Measurements from ENCODE around the gene ZNF750.

DNA sequence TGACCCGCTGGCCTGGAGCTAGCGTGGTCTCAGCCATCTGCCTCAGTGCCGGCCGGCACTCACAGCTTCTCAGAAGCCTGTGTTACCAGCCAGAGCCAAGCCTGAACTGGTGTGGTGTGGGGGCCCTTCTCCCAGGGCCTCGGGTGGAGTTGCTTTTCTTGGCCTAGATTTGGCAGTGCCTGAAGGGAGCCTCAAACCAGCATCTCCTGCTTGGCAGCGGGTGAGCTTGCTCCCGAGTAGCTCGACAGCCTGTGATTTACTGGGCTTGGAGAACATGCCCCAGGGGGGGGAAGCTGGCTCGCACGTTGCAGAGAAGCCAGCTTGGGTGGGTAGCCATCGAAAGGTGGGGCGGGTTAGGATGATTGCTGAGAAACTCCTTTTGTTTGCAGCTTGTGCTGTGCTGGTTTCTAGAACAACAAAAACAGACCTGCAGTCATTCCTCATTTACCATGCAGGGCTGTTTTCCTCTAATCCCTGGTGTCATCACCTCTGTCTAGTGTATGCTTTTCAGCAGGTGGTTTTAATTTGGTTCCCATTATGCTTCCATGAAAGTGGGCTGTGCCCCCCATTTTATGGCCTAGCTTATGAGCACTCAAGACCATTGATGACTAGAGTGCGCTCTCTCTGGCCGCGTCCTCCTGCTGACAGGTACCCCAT lies 45.7 kb downstream of the ZNF750 start:
- TF ChIP-seq, protein P1, sequence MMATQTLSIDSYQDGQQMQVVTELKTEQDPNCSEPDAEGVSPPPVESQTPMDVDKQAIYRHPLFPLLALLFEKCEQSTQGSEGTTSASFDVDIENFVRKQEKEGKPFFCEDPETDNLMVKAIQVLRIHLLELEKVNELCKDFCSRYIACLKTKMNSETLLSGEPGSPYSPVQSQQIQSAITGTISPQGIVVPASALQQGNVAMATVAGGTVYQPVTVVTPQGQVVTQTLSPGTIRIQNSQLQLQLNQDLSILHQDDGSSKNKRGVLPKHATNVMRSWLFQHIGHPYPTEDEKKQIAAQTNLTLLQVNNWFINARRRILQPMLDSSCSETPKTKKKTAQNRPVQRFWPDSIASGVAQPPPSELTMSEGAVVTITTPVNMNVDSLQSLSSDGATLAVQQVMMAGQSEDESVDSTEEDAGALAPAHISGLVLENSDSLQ (IDR thresholded peaks at IDR 0.05) = no peak
- TF ChIP-seq POLR2AphosphoS5 (IDR thresholded peaks at IDR 0.05; ENCODE audit: low read length) (no peak), CHD1 (IDR thresholded peaks at IDR 0.05; ENCODE audit: low read depth, low read length) (no peak), CREM (IDR thresholded peaks at IDR 0.05; ENCODE audit: low read depth) (no peak), NR2C1 (IDR thresholded peaks at IDR 0.05) (no peak), ZNF274 (IDR thresholded peaks at IDR 0.05; ENCODE audit: insufficient read depth, insufficient read length) (no peak), GABPA (IDR thresholded peaks at IDR 0.05; ENCODE audit: low read depth) (no peak), HDAC6 (IDR thresholded peaks at IDR 0.05; ENCODE audit: unreplicated experiment) (no peak), ZNF384 (IDR thresholded peaks at IDR 0.05; ENCODE audit: borderline replicate concordance, low read depth, low read length) (no peak)
- TF ChIP-seq, protein P2, sequence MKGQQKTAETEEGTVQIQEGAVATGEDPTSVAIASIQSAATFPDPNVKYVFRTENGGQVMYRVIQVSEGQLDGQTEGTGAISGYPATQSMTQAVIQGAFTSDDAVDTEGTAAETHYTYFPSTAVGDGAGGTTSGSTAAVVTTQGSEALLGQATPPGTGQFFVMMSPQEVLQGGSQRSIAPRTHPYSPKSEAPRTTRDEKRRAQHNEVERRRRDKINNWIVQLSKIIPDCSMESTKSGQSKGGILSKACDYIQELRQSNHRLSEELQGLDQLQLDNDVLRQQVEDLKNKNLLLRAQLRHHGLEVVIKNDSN (IDR thresholded peaks at IDR 0.05; ENCODE audit: borderline replicate concordance, extremely low read length, insufficient read depth, low read depth, low read length) = no peak
- TF ChIP-seq, protein P3, sequence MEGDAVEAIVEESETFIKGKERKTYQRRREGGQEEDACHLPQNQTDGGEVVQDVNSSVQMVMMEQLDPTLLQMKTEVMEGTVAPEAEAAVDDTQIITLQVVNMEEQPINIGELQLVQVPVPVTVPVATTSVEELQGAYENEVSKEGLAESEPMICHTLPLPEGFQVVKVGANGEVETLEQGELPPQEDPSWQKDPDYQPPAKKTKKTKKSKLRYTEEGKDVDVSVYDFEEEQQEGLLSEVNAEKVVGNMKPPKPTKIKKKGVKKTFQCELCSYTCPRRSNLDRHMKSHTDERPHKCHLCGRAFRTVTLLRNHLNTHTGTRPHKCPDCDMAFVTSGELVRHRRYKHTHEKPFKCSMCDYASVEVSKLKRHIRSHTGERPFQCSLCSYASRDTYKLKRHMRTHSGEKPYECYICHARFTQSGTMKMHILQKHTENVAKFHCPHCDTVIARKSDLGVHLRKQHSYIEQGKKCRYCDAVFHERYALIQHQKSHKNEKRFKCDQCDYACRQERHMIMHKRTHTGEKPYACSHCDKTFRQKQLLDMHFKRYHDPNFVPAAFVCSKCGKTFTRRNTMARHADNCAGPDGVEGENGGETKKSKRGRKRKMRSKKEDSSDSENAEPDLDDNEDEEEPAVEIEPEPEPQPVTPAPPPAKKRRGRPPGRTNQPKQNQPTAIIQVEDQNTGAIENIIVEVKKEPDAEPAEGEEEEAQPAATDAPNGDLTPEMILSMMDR (IDR thresholded peaks at IDR 0.05 in 2 of 3, conservative IDR thresholded peaks at IDR 0.05 in 1 of 3; ENCODE audit: control insufficient read depth in 2 of 3, extremely low read depth in 1 of 3, insufficient read depth in 1 of 3, low read depth in 3 of 3, low read length in 3 of 3) = no peak
- TF ChIP-seq, protein P4, sequence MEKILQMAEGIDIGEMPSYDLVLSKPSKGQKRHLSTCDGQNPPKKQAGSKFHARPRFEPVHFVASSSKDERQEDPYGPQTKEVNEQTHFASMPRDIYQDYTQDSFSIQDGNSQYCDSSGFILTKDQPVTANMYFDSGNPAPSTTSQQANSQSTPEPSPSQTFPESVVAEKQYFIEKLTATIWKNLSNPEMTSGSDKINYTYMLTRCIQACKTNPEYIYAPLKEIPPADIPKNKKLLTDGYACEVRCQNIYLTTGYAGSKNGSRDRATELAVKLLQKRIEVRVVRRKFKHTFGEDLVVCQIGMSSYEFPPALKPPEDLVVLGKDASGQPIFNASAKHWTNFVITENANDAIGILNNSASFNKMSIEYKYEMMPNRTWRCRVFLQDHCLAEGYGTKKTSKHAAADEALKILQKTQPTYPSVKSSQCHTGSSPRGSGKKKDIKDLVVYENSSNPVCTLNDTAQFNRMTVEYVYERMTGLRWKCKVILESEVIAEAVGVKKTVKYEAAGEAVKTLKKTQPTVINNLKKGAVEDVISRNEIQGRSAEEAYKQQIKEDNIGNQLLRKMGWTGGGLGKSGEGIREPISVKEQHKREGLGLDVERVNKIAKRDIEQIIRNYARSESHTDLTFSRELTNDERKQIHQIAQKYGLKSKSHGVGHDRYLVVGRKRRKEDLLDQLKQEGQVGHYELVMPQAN (conservative IDR thresholded peaks at IDR 0.05) = no peak
